Panc1 (cell line): Measurements from ENCODE around the gene RFC1. TPM values are rescaled to one million over a fixed set of nuclear protein-coding genes. Genes with fewer than 3 reads are reported as not detected.

ENCODE experiments used
- ATAC-seq: fragments of 200-7000 bp; cut with Tn5 transposase; 2 replicates; pipeline ENCODE4 v1.9.1; 2020; ENCODE audit warnings: mild to moderate bottlenecking, moderate library complexity
- BruUV-seq: library from RNA; stranded (reverse); fragments of 400-500 nt; replicated peaks from 2 replicates; lab custom pipeline; 2021; lab: Mats Ljungman, UMichigan
- CTCF ChIA-PET: fragments of 300-600 bp; sonication (Branson Sonifier 250); formaldehyde crosslinking; loops from one replicate; lab custom pipeline; 2022; ENCODE audit warnings: antibody characterized with exemption; lab: Charles Lee
- POLR2A ChIA-PET: fragments of 300-600 bp; sonication (Branson Sonifier 250); formaldehyde crosslinking; loops from one replicate; lab custom pipeline; 2022; ENCODE audit warnings: antibody characterized with exemption; lab: Charles Lee
- DNase-seq: peaks from one replicate; pipeline ENCODE4 v3.0.0-alpha.2; 2010; ENCODE audit warnings: low read depth, low spot score
- H3K27ac ChIP-seq: 2 replicates; pipeline ENCODE4 v1.5.1; 2011; ENCODE audit warnings: mild to moderate bottlenecking, low read length, inconsistent platforms
- H3K27me3 ChIP-seq: fragments of 200-500 bp; sonication (Bioruptor generic); 2 replicates; pipeline ENCODE4 v1.6.0; 2014; ENCODE audit warnings: low read length, inconsistent platforms; ENCODE audit not compliant: control insufficient read depth, insufficient read depth
- H3K36me3 ChIP-seq: fragments of 200-500 bp; sonication (Bioruptor generic); 2 replicates; pipeline ENCODE4 v1.5.1; 2014; ENCODE audit warnings: inconsistent platforms, mild to moderate bottlenecking, low read length, moderate library complexity; ENCODE audit not compliant: control insufficient read depth, insufficient read depth
- H3K4me1 ChIP-seq: 2 replicates; pipeline ENCODE4 v1.5.1; 2011; ENCODE audit warnings: inconsistent platforms, mild to moderate bottlenecking, low read length, moderate library complexity; ENCODE audit not compliant: control insufficient read depth, insufficient read depth
- H3K4me3 ChIP-seq, 2 experiments: 2 replicates each; pipeline ENCODE4 v1.5.1; 2011 to 2012; ENCODE audit warnings: low read depth in 2 of 2, low read length in 2 of 2, mild to moderate bottlenecking in 2 of 2, inconsistent platforms in 1 of 2, moderate library complexity in 1 of 2
- H3K9me3 ChIP-seq: fragments of 200-500 bp; sonication (Bioruptor generic); 2 replicates; pipeline ENCODE4 v1.5.1; 2014; ENCODE audit warnings: low read depth, mild to moderate bottlenecking, inconsistent platforms, low read length, moderate library complexity; ENCODE audit not compliant: control insufficient read depth, insufficient read depth
- POLR2AphosphoS5 ChIP-seq: IDR thresholded peaks from 2 replicates; pipeline ENCODE4 v1.6.1; 2012; ENCODE audit warnings: mild to moderate bottlenecking, low read depth, low read length, moderate library complexity
- SIN3A ChIP-seq: IDR thresholded peaks from 2 replicates; pipeline ENCODE4 v1.6.1; 2012; ENCODE audit warnings: low read depth, mild to moderate bottlenecking, low read length, moderate library complexity, borderline replicate concordance; ENCODE audit not compliant: insufficient read depth
- TCF7L2 ChIP-seq: IDR thresholded peaks from 2 replicates; pipeline ENCODE4 v1.6.1; 2011; ENCODE audit warnings: mild to moderate bottlenecking, low read depth, low read length, inconsistent platforms
- in situ Hi-C: cut with HindIII; loops from 2 replicates; pipeline ENCODE4 v1.10.0; 2016; ENCODE audit warnings: low sequenced_read_pairs, low pct_unique_long_range_greater_than_20kb
- intact Hi-C: fragments of 100-400 bp; cut with micrococcal nuclease; formaldehyde crosslinking; loops from one replicate; pipeline ENCODE4 v1.10.0; 2022; ENCODE audit not compliant: unreplicated experiment
- total RNA-seq: library from RNA; stranded (reverse); gene quantifications from one replicate; pipeline ENCODE4 v1.2.1, GENCODE V29; 2021; ENCODE audit not compliant: unreplicated experiment
- TF ChIP-seq, protein P1 (sequence below): fragments of 450-650 bp; IDR thresholded peaks from 2 replicates; pipeline ENCODE4 v1.5.1; 2017; ENCODE audit warnings: mild to moderate bottlenecking
- TF ChIP-seq, protein P2 (sequence below), 2 experiments: IDR thresholded peaks; 2 replicates each; pipeline ENCODE4 v1.6.1; 2011 to 2012; ENCODE audit warnings: low read depth in 2 of 2, control low read depth in 1 of 2, low read length in 1 of 2, mild to moderate bottlenecking in 1 of 2, moderate library complexity in 1 of 2; ENCODE audit not compliant: insufficient read depth in 1 of 2

The RFC1 gene
- total RNA-seq, 1 experiment from 2014 or later = 34.4 TPM

DNA sequence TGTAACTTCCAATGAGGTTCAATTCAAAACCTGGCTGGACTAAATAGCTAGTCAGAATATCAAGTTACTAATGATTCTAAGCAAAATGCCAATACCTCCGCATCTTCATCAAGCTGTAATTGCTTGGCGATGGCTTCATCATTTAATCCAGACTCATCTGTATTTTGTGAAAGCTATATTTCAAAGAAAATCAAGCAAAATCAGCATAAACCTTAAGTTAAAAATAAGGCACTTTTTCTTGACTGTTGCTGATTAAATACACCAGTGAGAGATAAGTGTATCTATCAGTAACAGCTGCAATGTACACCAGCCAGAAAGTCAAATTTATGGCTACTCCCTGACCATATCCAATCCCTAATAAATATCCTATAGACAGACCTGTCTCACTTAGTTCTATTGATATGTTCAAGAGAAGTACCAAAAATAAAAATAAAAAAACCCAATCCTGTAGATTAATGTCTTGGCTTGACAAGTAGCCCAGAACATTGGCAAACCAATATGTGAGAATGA lies 39.6 kb downstream of the RFC1 start:
- DNase-seq (no peak), ATAC-seq (no peak)
- Histone ChIP-seq H3K4me1 (no peaks in the 10 kb centered on the region), H3K36me3 (no peaks in the 10 kb centered on the region), H3K27ac (no peak overlapping the region), H3K27me3 (no peaks in the 10 kb centered on the region), H3K9me3 (no peaks in the 10 kb centered on the region), H3K4me3 (no peak overlapping the region)
- TF ChIP-seq POLR2AphosphoS5 = no peak
- no peak for TF ChIP-seq SIN3A
- TF ChIP-seq, protein P1, sequence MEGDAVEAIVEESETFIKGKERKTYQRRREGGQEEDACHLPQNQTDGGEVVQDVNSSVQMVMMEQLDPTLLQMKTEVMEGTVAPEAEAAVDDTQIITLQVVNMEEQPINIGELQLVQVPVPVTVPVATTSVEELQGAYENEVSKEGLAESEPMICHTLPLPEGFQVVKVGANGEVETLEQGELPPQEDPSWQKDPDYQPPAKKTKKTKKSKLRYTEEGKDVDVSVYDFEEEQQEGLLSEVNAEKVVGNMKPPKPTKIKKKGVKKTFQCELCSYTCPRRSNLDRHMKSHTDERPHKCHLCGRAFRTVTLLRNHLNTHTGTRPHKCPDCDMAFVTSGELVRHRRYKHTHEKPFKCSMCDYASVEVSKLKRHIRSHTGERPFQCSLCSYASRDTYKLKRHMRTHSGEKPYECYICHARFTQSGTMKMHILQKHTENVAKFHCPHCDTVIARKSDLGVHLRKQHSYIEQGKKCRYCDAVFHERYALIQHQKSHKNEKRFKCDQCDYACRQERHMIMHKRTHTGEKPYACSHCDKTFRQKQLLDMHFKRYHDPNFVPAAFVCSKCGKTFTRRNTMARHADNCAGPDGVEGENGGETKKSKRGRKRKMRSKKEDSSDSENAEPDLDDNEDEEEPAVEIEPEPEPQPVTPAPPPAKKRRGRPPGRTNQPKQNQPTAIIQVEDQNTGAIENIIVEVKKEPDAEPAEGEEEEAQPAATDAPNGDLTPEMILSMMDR = no peak
- no TSS peak for BruUV-seq
- in situ Hi-C loops = no loop called here
- ChIA-PET POLR2A (no interaction called here), CTCF (no interaction called here)
- intact Hi-C loops = no loop called here

DNA sequence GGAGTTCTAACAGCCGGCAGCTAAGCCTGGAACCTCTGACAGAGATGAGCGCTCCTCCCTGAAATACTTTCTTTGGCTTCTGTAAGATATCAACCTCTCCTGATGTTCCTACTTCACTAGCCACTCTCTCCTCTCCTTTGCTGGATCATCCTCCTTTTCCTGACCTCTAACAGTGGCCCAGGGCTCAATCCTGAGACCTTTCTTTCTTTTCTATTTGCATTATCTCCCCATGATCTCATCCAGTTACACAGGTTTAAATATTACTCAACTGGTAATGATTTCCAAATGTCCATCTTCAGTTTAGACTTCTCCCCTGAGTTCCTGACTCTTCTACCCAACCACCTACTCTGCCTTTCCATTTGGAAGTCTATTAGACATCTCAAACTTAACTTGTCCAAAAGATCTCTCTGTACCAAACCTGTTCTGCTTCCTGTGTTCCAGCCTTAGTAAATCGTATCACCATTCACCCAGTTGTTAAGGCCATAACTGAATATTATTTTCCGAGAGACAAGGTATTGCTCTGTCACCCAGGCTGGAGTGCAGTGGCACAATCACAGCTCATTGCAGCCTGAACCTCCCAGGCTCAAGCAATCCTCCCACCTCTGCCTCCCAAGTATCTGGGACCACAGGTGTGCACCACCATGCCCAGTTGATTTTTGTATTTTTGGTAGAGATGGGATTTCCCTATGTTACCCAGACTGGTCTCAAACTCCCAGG lies 41.1 kb downstream of the RFC1 start:
- POLR2A ChIA-PET = no interaction called here

More for the DNA sequence above, 41.1 kb downstream of the RFC1 start:
- BruUV-seq = no TSS peak
- Histone ChIP-seq H3K27me3 (no peaks in the 10 kb centered on the region), H3K27ac (no peak overlapping the region), H3K9me3 (no peaks in the 10 kb centered on the region), H3K4me3 (no peak overlapping the region), H3K36me3 (no peaks in the 10 kb centered on the region; the same call in 1 of the 2 replicates), H3K4me1 (no peaks in the 10 kb centered on the region; the same call in 1 of the 2 replicates)
- in situ Hi-C loops = no loop called here
- no peak for DNase-seq
- no peak for ATAC-seq
- intact Hi-C loops = no loop called here
- TF ChIP-seq, protein P1 = no peak
- TF ChIP-seq TCF7L2 (no peak), SIN3A (no peak), POLR2AphosphoS5 (no peak)
- TF ChIP-seq, protein P2, sequence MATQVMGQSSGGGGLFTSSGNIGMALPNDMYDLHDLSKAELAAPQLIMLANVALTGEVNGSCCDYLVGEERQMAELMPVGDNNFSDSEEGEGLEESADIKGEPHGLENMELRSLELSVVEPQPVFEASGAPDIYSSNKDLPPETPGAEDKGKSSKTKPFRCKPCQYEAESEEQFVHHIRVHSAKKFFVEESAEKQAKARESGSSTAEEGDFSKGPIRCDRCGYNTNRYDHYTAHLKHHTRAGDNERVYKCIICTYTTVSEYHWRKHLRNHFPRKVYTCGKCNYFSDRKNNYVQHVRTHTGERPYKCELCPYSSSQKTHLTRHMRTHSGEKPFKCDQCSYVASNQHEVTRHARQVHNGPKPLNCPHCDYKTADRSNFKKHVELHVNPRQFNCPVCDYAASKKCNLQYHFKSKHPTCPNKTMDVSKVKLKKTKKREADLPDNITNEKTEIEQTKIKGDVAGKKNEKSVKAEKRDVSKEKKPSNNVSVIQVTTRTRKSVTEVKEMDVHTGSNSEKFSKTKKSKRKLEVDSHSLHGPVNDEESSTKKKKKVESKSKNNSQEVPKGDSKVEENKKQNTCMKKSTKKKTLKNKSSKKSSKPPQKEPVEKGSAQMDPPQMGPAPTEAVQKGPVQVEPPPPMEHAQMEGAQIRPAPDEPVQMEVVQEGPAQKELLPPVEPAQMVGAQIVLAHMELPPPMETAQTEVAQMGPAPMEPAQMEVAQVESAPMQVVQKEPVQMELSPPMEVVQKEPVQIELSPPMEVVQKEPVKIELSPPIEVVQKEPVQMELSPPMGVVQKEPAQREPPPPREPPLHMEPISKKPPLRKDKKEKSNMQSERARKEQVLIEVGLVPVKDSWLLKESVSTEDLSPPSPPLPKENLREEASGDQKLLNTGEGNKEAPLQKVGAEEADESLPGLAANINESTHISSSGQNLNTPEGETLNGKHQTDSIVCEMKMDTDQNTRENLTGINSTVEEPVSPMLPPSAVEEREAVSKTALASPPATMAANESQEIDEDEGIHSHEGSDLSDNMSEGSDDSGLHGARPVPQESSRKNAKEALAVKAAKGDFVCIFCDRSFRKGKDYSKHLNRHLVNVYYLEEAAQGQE (IDR thresholded peaks at IDR 0.05; ENCODE audit: insufficient read depth in 1 of 2, low read depth in 2 of 2, low read length in 1 of 2) = no peak
- CTCF ChIA-PET = no interaction called here
